MM.1S (cell line): ENCODE data around the gene FSIP1.

Experiments used
- EZH2 ChIP-seq: fragments of 300-600 bp; sonication (generic); optimal IDR thresholded peaks from 2 replicates; pipeline ENCODE3; 2017; ENCODE audit warnings: low read depth, mild to moderate bottlenecking, antibody characterized with exemption, low read length, mixed read lengths
- EZH2phosphoT487 ChIP-seq: fragments of 300-600 bp; sonication (generic); IDR thresholded peaks from 2 replicates; pipeline ENCODE4 v1.6.1; 2018; ENCODE audit warnings: antibody characterized with exemption, low read length
- TF ChIP-seq, protein P1 (sequence below): fragments of 300-600 bp; sonication (generic); IDR thresholded peaks from 2 replicates; pipeline ENCODE4 v1.5.1; 2016; ENCODE audit warnings: antibody characterized with exemption, low read length, mixed read lengths

DNA sequence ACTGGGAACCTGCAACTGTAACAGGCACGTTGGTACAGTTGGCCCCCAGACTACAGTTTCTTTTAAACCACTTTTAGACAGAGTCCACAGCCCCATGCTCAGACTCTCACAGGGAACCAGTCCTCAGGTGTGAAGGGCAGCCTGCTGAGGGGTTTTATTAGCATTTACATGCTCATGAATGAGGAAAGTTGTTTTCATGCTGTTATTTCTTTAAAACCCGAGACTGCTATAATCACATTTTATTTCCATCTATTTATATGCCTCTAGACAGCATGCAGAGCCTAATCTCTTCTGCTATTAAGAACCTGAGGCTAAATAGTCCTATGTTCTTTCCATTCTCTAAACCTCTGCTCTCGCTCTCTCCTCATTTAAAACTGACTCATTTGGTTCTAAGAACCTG, 26.3 kb upstream of the FSIP1 start:
- TF ChIP-seq, protein P1, sequence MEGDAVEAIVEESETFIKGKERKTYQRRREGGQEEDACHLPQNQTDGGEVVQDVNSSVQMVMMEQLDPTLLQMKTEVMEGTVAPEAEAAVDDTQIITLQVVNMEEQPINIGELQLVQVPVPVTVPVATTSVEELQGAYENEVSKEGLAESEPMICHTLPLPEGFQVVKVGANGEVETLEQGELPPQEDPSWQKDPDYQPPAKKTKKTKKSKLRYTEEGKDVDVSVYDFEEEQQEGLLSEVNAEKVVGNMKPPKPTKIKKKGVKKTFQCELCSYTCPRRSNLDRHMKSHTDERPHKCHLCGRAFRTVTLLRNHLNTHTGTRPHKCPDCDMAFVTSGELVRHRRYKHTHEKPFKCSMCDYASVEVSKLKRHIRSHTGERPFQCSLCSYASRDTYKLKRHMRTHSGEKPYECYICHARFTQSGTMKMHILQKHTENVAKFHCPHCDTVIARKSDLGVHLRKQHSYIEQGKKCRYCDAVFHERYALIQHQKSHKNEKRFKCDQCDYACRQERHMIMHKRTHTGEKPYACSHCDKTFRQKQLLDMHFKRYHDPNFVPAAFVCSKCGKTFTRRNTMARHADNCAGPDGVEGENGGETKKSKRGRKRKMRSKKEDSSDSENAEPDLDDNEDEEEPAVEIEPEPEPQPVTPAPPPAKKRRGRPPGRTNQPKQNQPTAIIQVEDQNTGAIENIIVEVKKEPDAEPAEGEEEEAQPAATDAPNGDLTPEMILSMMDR: no peak
- TF ChIP-seq EZH2 (no peak), EZH2phosphoT487 (no peak)
